HL-60 (cell line): Measurements from ENCODE around the gene TMC6.

Experiments used
- DNase-seq, 2 experiments: peaks; one replicate each; pipeline ENCODE4 v3.0.0-alpha.2; 2010 to 2020; ENCODE audit warnings: low read depth in 1 of 2, low spot score in 1 of 2
- H3K27ac ChIP-seq: fragments of 250-450 bp; sonication (Bioruptor Pico); replicated peaks from 2 replicates; pipeline ENCODE4 v1.5.1; 2020; ENCODE audit warnings: mild to moderate bottlenecking, moderate library complexity
- H3K27me3 ChIP-seq: fragments of 250-450 bp; sonication (Bioruptor Pico); 2 replicates; pipeline ENCODE4 v1.5.1; 2021; ENCODE audit warnings: mild to moderate bottlenecking, moderate library complexity; ENCODE audit not compliant: insufficient read depth, poor library complexity, severe bottlenecking
- H3K4me3 ChIP-seq: replicated peaks from 2 replicates; pipeline ENCODE4 v1.5.1; 2011; ENCODE audit warnings: mild to moderate bottlenecking, control low read depth, low read length; ENCODE audit not compliant: insufficient read depth
- GABPA ChIP-seq: IDR thresholded peaks from 2 replicates; pipeline ENCODE4 v1.6.1; 2012; ENCODE audit warnings: low read depth
- POLR2AphosphoS5 ChIP-seq: IDR thresholded peaks from 2 replicates; pipeline ENCODE4 v1.6.1; 2012; ENCODE audit warnings: low read depth
- REST ChIP-seq: IDR thresholded peaks from 2 replicates; pipeline ENCODE4 v1.6.1; 2012; ENCODE audit warnings: low read depth; ENCODE audit not compliant: insufficient replicate concordance
- SPI1 ChIP-seq: IDR thresholded peaks from 2 replicates; pipeline ENCODE4 v1.6.1; 2012; ENCODE audit warnings: low read depth, mild to moderate bottlenecking, borderline replicate concordance
- TF ChIP-seq, protein P1 (sequence below): IDR thresholded peaks from one replicate; pipeline ENCODE4 v1.5.1; 2011; ENCODE audit warnings: low read length, control low read depth, inconsistent platforms; ENCODE audit not compliant: insufficient read depth

The TMC6 gene

GRCh38 chr17:78130090-78130436 lies 1.5 kb upstream of the TMC6 start:
- DNase-seq, result no peak
- Histone ChIP-seq H3K27ac (peak overlapping the region; percentile 93), H3K4me3 (peak overlapping the region; percentile 80), H3K27me3 (no peaks in the 10 kb centered on the region)
- TF ChIP-seq, protein P1, sequence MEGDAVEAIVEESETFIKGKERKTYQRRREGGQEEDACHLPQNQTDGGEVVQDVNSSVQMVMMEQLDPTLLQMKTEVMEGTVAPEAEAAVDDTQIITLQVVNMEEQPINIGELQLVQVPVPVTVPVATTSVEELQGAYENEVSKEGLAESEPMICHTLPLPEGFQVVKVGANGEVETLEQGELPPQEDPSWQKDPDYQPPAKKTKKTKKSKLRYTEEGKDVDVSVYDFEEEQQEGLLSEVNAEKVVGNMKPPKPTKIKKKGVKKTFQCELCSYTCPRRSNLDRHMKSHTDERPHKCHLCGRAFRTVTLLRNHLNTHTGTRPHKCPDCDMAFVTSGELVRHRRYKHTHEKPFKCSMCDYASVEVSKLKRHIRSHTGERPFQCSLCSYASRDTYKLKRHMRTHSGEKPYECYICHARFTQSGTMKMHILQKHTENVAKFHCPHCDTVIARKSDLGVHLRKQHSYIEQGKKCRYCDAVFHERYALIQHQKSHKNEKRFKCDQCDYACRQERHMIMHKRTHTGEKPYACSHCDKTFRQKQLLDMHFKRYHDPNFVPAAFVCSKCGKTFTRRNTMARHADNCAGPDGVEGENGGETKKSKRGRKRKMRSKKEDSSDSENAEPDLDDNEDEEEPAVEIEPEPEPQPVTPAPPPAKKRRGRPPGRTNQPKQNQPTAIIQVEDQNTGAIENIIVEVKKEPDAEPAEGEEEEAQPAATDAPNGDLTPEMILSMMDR, result no peak
- TF ChIP-seq GABPA, result no peak
- TF ChIP-seq POLR2AphosphoS5, result no peak
- TF ChIP-seq REST, result no peak
- no peak; the same call in 1 of the 2 replicates for TF ChIP-seq SPI1

GRCh38 chr17:78129351-78130089 lies 965 bp upstream of the TMC6 start:
- Histone ChIP-seq H3K4me3 (no peak overlapping the region; the same call in 1 of the 2 replicates), H3K27me3 (no peaks in the 10 kb centered on the region), H3K27ac (peak overlapping the region; percentile 93)
- TF ChIP-seq, protein P1, result no peak
- TF ChIP-seq POLR2AphosphoS5, result no peak; the same call in 1 of the 2 replicates
- no peak for TF ChIP-seq GABPA
- peak; percentile 10; the same call in 1 of the 2 replicates for TF ChIP-seq SPI1
- DNase-seq, result peak in 1 of 2 experiments; percentile 71

DNA sequence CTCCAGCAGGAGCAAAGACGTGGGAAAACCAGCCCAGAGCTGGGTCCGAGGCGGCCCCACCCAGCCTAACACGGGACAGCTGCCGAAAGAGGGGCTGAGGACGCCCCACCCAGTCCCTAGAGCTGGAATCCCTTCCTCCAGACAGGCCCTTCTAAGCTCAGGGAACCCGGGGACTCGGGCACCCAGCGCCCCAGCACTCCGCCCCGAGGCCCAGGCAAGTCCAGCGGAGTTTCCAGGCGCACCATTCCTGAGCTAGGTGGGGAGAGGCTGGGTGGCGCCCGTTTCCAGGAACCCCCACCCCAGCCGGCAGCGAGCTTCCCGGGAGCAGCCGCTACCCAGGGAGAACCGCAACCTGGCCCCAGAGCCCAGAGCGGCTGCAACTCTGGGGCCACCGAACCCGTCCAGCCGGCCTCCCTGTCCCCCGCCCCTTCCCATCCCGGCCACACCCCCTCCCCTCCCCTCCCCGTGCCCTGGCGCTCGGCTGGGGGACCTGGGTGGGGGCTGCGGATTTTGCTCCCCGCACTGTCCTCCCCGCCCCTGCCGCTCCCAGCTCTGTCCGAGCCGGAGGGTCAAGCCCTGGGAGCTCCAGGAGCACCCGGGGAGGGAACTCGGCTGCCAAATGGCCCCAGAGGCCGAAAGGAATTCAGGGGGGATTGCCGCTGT lies 536 bp downstream of the TMC6 start:
- Histone ChIP-seq H3K27me3 (no peaks in the 10 kb centered on the region), H3K27ac (peak overlapping the region; percentile 93), H3K4me3 (peak overlapping the region; percentile 95)
- peak in 1 of 2 experiments; percentile 28 for DNase-seq
- no peak for TF ChIP-seq GABPA
- no peak for TF ChIP-seq REST
- TF ChIP-seq SPI1, result no peak
- TF ChIP-seq, protein P1, result no peak
- peak; percentile 8; the same call in 1 of the 2 replicates for TF ChIP-seq POLR2AphosphoS5
